HEK293 (cell line): ENCODE results near the gene NKD1.

ENCODE experiments used
- CTCF ChIA-PET: fragments of 350-600 bp; formaldehyde crosslinking; extraction: SDS; loops from one replicate; lab custom pipeline; 2021; ENCODE audit warnings: antibody characterized with exemption; lab: Yijun Ruan, JAX
- POLR2A ChIA-PET: fragments of 300-600 bp; formaldehyde crosslinking; extraction: SDS; loops from one replicate; lab custom pipeline; 2020; ENCODE audit warnings: antibody characterized with exemption, inconsistent platforms; lab: Yijun Ruan, JAX
- H3K27ac ChIP-seq: fragments of 200-500 bp; sonication (Bioruptor generic); 2 replicates; pipeline ENCODE4 v1.5.1; 2014; ENCODE audit warnings: low read depth, low read length, control low read depth, inconsistent platforms; ENCODE audit errors: extremely low read depth
- H3K36me3 ChIP-seq, 2 experiments: fragments of 200-500 bp in 1 of 2; sonication (Bioruptor generic) in 1 of 2; 1 replicate in 1 of 2; 2 replicates in 1 of 2; pipeline ENCODE4 v1.5.1; 2014 to 2017; ENCODE audit warnings: inconsistent platforms in 2 of 2, low read length in 2 of 2; ENCODE audit not compliant: control insufficient read depth in 2 of 2, insufficient read depth in 1 of 2
- H3K4me1 ChIP-seq: fragments of 200-500 bp; sonication (Bioruptor generic); 2 replicates; pipeline ENCODE4 v1.5.1; 2014; ENCODE audit warnings: mild to moderate bottlenecking, low read length, inconsistent platforms; ENCODE audit not compliant: control insufficient read depth, insufficient read depth
- H3K4me3 ChIP-seq: 2 replicates; pipeline ENCODE4 v1.5.1; 2011; ENCODE audit warnings: low read depth, mild to moderate bottlenecking, control low read depth, low read length, moderate library complexity
- H3K9me3 ChIP-seq: fragments of 200-500 bp; sonication (Bioruptor generic); 2 replicates; pipeline ENCODE4 v1.5.1; 2014; ENCODE audit warnings: low read depth, low read length, inconsistent platforms; ENCODE audit not compliant: control insufficient read depth, insufficient read depth
- BCL11A ChIP-seq: fragments of 450-650 bp; formaldehyde crosslinking; IDR thresholded peaks from 2 replicates; pipeline ENCODE4 v1.5.1; 2016; ENCODE audit warnings: low read depth, missing biosample characterization, missing genetic modification characterization
- YY1 ChIP-seq: fragments of 450-650 bp; formaldehyde crosslinking; IDR thresholded peaks from 2 replicates; pipeline ENCODE4 v1.5.1; 2018; ENCODE audit warnings: missing biosample characterization, missing genetic modification characterization
- ZFHX2 ChIP-seq: fragments of 450-650 bp; formaldehyde crosslinking; conservative IDR thresholded peaks from 2 replicates; pipeline ENCODE4 v1.5.1; 2016; ENCODE audit warnings: missing biosample characterization, missing genetic modification characterization
- ZFP3 ChIP-seq: fragments of 450-650 bp; formaldehyde crosslinking; IDR thresholded peaks from 2 replicates; pipeline ENCODE4 v1.5.1; 2016; ENCODE audit warnings: low read depth, missing biosample characterization, missing genetic modification characterization
- ZNF416 ChIP-seq: fragments of 450-650 bp; formaldehyde crosslinking; IDR thresholded peaks from 2 replicates; pipeline ENCODE4 v1.5.1; 2016; ENCODE audit warnings: missing biosample characterization, missing genetic modification characterization
- ZNF426 ChIP-seq: fragments of 450-650 bp; formaldehyde crosslinking; IDR thresholded peaks from 2 replicates; pipeline ENCODE4 v1.5.1; 2017; ENCODE audit warnings: missing biosample characterization, missing genetic modification characterization, mild to moderate bottlenecking, inconsistent platforms, moderate library complexity
- ZNF530 ChIP-seq: fragments of 450-650 bp; formaldehyde crosslinking; IDR thresholded peaks from 2 replicates; pipeline ENCODE4 v1.5.1; 2016; ENCODE audit warnings: low read depth, missing biosample characterization, missing genetic modification characterization
- ZNF558 ChIP-seq: fragments of 450-650 bp; formaldehyde crosslinking; IDR thresholded peaks from 2 replicates; pipeline ENCODE4 v1.5.1; 2016; ENCODE audit warnings: missing biosample characterization, missing genetic modification characterization
- ZNF654 ChIP-seq: fragments of 450-650 bp; formaldehyde crosslinking; IDR thresholded peaks from 2 replicates; pipeline ENCODE4 v1.5.1; 2016; ENCODE audit warnings: low read depth, missing biosample characterization, missing genetic modification characterization
- ZNF843 ChIP-seq: fragments of 450-650 bp; formaldehyde crosslinking; IDR thresholded peaks from 2 replicates; pipeline ENCODE4 v1.5.1; 2016; ENCODE audit warnings: missing biosample characterization, missing genetic modification characterization
- ZXDB ChIP-seq: fragments of 450-650 bp; formaldehyde crosslinking; IDR thresholded peaks from 2 replicates; pipeline ENCODE4 v1.5.1; 2016; ENCODE audit warnings: missing biosample characterization, missing genetic modification characterization
- TF ChIP-seq, protein P1 (sequence below): fragments of 450-650 bp; IDR thresholded peaks from 2 replicates; pipeline ENCODE4 v1.5.1; 2018; ENCODE audit warnings: missing biosample characterization, missing genetic modification characterization
- TF ChIP-seq, protein P2 (sequence below): fragments of 450-650 bp; formaldehyde crosslinking; IDR thresholded peaks from 2 replicates; pipeline ENCODE4 v1.5.1; 2016; ENCODE audit warnings: missing biosample characterization, missing genetic modification characterization
- TF ChIP-seq, protein P3 (sequence below): fragments of 450-650 bp; formaldehyde crosslinking; IDR thresholded peaks from 2 replicates; pipeline ENCODE4 v1.5.1; 2016; ENCODE audit warnings: missing biosample characterization, missing genetic modification characterization
- TF ChIP-seq, protein P4 (sequence below): fragments of 450-650 bp; formaldehyde crosslinking; IDR thresholded peaks from 2 replicates; pipeline ENCODE4 v1.5.1; 2016; ENCODE audit warnings: missing biosample characterization, missing genetic modification characterization, borderline replicate concordance
- TF ChIP-seq, protein P5 (sequence below): IDR thresholded peaks from 2 replicates; pipeline ENCODE4 v1.6.1; 2011; ENCODE audit warnings: mild to moderate bottlenecking, low read depth, low read length, borderline replicate concordance

Gene NKD1

DNA sequence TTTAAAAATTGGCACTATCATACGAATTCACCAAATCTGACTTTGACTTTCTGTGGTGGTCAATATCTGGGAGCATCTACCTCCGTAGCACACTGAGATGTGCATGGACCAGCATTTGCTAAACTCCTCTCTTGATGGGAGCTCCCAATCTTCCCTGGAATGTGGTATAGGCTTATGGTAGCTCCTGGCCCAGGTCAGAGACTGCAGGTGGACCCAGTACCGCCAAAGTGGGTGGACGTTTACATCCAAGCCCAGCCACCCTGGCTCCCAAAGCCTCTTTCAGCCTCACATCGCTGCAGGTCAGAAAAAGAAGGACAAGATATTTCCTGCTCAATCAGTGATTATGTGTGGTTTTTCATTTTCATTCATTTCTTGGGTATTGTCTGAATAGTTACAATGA lies 43.1 kb upstream of the NKD1 start (continued):
- TF ChIP-seq, protein P1, sequence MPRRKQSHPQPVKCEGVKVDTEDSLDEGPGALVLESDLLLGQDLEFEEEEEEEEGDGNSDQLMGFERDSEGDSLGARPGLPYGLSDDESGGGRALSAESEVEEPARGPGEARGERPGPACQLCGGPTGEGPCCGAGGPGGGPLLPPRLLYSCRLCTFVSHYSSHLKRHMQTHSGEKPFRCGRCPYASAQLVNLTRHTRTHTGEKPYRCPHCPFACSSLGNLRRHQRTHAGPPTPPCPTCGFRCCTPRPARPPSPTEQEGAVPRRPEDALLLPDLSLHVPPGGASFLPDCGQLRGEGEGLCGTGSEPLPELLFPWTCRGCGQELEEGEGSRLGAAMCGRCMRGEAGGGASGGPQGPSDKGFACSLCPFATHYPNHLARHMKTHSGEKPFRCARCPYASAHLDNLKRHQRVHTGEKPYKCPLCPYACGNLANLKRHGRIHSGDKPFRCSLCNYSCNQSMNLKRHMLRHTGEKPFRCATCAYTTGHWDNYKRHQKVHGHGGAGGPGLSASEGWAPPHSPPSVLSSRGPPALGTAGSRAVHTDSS (tag by site-specific recombination): no peak
- TF ChIP-seq ZNF426 (tag by site-specific recombination): no peak
- TF ChIP-seq, protein P2, sequence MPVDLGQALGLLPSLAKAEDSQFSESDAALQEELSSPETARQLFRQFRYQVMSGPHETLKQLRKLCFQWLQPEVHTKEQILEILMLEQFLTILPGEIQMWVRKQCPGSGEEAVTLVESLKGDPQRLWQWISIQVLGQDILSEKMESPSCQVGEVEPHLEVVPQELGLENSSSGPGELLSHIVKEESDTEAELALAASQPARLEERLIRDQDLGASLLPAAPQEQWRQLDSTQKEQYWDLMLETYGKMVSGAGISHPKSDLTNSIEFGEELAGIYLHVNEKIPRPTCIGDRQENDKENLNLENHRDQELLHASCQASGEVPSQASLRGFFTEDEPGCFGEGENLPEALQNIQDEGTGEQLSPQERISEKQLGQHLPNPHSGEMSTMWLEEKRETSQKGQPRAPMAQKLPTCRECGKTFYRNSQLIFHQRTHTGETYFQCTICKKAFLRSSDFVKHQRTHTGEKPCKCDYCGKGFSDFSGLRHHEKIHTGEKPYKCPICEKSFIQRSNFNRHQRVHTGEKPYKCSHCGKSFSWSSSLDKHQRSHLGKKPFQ (tag by site-specific recombination): no peak

DNA sequence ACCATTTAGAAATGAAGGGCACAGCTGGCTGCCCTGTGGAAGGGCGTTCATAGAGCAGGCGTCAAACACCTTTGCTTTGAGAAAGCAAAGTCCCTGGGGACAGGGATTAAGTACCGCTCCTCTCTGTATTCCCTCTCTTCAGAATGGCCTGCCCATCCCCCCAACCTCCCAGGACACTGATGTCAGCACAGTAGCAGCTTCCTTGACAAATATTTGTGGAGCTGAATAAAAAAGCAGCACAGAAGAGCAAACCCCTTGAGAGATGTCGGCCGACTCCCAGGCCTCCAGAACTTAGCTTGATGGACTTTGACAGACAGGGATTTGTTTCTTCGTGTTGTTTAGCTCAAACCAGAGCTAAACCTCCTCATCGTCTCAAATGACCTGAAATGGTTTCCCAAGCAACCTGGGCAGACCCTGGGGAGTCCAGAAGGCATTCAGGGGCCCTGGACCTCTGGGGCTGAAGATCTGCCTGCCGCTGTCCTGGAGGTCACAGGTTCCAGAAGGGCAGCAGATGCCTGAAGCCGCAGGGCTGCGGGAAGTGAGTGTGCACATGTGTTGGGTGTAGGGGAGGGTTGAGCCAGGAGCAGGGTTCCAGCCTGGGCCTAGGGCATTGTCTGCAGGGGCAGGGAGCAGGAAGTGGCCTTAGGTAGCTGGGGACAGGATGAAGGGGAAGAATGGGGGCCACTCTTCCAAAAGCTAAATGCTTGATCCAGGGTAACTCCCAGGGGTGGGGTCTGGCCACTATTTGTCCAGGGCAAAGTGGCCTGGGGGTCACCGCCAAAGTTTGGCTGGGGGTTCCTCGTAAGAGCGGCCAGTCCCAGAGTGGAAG lies 42.3 kb upstream of the NKD1 start:
- CTCF ChIA-PET: interaction anchor here (0.5 to 0.6 kb wide), 2 partner anchors 138 to 162 kb away, joined by 5 to 6 read pairs; no protein-coding TSS in a partner anchor
- Histone ChIP-seq H3K4me1 (no peaks in the 10 kb centered on the region), H3K27ac (no peak overlapping the region), H3K4me3 (no peak overlapping the region), H3K36me3 (no peaks in the 10 kb centered on the region), H3K9me3 (no peaks in the 10 kb centered on the region)
- POLR2A ChIA-PET: no interaction called here
- TF ChIP-seq, protein P3, sequence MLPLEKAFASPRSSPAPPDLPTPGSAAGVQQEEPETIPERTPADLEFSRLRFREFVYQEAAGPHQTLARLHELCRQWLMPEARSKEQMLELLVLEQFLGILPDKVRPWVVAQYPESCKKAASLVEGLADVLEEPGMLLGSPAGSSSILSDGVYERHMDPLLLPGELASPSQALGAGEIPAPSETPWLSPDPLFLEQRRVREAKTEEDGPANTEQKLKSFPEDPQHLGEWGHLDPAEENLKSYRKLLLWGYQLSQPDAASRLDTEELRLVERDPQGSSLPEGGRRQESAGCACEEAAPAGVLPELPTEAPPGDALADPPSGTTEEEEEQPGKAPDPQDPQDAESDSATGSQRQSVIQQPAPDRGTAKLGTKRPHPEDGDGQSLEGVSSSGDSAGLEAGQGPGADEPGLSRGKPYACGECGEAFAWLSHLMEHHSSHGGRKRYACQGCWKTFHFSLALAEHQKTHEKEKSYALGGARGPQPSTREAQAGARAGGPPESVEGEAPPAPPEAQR (tag by site-specific recombination): no peak
- TF ChIP-seq BCL11A (no peak), ZNF654 (tag by site-specific recombination) (no peak), ZNF558 (tag by site-specific recombination) (no peak), ZNF416 (tag by site-specific recombination) (no peak), ZXDB (tag by site-specific recombination) (no peak), ZNF843 (tag by site-specific recombination) (no peak), ZFHX2 (tag by site-specific recombination) (no peak), ZNF530 (no peak), YY1 (tag by site-specific recombination) (no peak), ZFP3 (tag by site-specific recombination) (no peak)
- TF ChIP-seq, protein P4, sequence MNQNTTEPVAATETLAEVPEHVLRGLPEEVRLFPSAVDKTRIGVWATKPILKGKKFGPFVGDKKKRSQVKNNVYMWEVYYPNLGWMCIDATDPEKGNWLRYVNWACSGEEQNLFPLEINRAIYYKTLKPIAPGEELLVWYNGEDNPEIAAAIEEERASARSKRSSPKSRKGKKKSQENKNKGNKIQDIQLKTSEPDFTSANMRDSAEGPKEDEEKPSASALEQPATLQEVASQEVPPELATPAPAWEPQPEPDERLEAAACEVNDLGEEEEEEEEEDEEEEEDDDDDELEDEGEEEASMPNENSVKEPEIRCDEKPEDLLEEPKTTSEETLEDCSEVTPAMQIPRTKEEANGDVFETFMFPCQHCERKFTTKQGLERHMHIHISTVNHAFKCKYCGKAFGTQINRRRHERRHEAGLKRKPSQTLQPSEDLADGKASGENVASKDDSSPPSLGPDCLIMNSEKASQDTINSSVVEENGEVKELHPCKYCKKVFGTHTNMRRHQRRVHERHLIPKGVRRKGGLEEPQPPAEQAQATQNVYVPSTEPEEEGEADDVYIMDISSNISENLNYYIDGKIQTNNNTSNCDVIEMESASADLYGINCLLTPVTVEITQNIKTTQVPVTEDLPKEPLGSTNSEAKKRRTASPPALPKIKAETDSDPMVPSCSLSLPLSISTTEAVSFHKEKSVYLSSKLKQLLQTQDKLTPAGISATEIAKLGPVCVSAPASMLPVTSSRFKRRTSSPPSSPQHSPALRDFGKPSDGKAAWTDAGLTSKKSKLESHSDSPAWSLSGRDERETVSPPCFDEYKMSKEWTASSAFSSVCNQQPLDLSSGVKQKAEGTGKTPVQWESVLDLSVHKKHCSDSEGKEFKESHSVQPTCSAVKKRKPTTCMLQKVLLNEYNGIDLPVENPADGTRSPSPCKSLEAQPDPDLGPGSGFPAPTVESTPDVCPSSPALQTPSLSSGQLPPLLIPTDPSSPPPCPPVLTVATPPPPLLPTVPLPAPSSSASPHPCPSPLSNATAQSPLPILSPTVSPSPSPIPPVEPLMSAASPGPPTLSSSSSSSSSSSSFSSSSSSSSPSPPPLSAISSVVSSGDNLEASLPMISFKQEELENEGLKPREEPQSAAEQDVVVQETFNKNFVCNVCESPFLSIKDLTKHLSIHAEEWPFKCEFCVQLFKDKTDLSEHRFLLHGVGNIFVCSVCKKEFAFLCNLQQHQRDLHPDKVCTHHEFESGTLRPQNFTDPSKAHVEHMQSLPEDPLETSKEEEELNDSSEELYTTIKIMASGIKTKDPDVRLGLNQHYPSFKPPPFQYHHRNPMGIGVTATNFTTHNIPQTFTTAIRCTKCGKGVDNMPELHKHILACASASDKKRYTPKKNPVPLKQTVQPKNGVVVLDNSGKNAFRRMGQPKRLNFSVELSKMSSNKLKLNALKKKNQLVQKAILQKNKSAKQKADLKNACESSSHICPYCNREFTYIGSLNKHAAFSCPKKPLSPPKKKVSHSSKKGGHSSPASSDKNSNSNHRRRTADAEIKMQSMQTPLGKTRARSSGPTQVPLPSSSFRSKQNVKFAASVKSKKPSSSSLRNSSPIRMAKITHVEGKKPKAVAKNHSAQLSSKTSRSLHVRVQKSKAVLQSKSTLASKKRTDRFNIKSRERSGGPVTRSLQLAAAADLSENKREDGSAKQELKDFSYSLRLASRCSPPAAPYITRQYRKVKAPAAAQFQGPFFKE (tag by site-specific recombination): no peak
- TF ChIP-seq, protein P5, sequence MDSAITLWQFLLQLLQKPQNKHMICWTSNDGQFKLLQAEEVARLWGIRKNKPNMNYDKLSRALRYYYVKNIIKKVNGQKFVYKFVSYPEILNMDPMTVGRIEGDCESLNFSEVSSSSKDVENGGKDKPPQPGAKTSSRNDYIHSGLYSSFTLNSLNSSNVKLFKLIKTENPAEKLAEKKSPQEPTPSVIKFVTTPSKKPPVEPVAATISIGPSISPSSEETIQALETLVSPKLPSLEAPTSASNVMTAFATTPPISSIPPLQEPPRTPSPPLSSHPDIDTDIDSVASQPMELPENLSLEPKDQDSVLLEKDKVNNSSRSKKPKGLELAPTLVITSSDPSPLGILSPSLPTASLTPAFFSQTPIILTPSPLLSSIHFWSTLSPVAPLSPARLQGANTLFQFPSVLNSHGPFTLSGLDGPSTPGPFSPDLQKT: no peak
